Sciatic nerve (tissue), 2 donors: ENCODE data around the gene OTOGL. TPM values are rescaled to one million over a fixed set of nuclear protein-coding genes. Genes with fewer than 3 reads are reported as not detected.
A peak's percentile ranks its signal among the peaks of the same experiment; 100 is the strongest.

Experiments
- ATAC-seq: fragments of 200-7000 bp; cut with Tn5 transposase; one replicate; pipeline ENCODE4 v1.9.1; 2020; ENCODE audit warnings: mild to moderate bottlenecking, moderate library complexity
- DNase-seq: peaks from one replicate; pipeline ENCODE4 v3.0.0-alpha.2; 2020; ENCODE audit warnings: low spot score
- intact Hi-C: fragments of 100-400 bp; cut with DNase I; formaldehyde crosslinking; loops from one replicate; pipeline ENCODE4 v1.14.2; 2022
- total RNA-seq: library from RNA; stranded (reverse); fragmentation: NEBNext Ultra II Directional; extraction: Animal tissue kit (Norgen Biotek cat#: 25700); gene quantifications from one replicate; pipeline ENCODE4 v1.2.1, GENCODE V29; 2021
- donor health status: DM: no; HTN: no; CAD: no.
- donor health status: DM: no; HTN: no; CAD: no.

OTOGL gene
- total RNA-seq, 1 donor from 2014 or later: 0.22 TPM

DNA sequence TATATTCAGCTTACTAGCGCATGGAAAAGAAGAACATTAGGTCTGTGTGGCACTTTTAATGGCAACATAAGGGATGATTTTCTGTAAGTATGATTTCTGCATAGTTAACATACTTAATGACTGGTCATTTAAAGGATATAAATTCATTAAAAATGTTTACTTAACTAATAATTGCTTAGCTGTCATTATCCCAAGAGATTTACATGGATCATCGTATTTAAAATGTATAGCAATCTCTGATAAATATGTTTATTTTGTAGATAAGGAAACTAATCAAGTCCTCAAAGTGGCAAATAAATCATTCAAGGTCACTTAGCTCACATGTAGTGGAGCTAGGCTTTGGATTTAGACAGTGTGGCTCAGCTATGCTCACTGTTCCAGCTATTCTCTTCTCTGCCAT lies 158.6 kb downstream of the OTOGL start:
- intact Hi-C loops: no loop called here
- ATAC-seq: no peak
- DNase-seq: no peak

DNA sequence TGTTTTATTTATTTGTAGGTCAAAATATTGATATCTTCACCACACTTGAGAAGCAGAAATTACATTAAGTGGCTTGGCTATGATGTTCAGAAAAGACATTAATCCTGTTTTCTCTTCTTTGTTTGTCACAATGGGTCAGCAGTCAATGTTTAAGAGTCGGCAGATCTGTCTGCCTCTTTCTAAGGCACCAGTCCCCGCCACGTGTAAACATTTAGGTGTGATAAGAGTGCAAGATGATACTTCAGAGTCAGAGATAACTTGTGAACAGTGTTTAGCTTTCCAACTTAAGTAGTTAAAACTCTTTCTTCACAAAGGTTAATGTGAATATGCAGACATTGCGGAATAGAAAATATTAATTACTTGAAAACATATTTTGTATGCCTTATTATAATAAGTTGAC lies 160.9 kb downstream of the OTOGL start:
- intact Hi-C loops: no loop called here
- ATAC-seq: no peak
- no peak for DNase-seq

DNA sequence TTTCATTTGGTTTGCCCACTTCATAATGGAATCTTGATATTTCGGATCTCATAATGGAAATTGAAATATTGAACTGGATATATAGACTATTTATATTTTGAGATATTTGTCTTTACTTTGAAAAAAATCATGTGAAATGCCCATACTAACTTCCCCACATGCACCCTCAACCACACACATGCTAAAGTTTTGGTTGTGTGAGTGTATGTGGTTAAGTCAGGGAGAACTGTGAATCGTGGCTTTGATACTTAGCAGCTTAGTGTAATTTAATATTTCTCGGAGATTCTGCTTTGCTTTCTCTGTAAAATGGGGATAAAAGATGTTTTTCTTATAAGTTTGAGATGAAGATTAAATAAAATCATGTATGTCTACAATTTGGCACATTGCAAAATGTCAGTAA lies 162.1 kb downstream of the OTOGL start:
- DNase-seq (no peak), ATAC-seq (no peak)
- intact Hi-C loops: no loop called here

DNA sequence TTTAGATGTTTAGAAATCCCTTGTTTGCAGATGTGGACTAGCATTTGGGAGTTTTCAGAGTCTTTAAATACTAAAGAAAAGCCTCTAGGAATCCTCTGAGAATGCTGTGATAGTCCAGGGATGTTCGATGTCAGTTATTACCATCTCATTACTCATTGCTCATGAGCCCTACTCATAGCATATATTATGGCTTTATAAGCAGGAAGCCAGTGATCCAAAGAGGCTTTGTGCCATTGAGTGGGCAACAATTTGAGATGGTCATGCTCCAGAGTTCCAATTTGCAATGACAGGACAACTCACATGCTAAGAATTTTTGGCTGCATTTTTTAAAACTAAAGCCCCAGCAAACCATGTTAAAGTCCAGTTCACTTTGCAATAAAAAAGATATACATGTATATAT lies 163.0 kb downstream of the OTOGL start:
- no peak for ATAC-seq
- intact Hi-C loops: no loop called here
- no peak for DNase-seq

DNA sequence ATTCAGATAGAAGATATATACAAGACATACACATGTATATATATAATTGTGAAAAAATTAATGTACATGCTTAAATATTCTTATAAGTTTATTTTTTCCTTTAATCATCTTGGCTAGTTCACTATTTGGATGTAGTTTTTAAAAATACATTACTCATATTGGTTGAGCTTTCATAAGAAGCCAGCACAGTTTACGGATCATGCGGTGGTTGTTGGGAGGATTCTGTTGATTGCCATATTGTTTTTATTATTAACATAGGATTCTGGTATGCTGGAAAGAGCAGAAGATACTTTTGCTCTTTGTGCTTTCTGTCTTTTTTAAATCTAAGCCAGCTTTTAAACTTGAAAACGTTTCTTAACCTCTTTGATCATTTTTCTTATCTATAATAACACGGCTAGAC lies 163.4 kb downstream of the OTOGL start:
- intact Hi-C loops: no loop called here
- DNase-seq (no peak), ATAC-seq (no peak)

DNA sequence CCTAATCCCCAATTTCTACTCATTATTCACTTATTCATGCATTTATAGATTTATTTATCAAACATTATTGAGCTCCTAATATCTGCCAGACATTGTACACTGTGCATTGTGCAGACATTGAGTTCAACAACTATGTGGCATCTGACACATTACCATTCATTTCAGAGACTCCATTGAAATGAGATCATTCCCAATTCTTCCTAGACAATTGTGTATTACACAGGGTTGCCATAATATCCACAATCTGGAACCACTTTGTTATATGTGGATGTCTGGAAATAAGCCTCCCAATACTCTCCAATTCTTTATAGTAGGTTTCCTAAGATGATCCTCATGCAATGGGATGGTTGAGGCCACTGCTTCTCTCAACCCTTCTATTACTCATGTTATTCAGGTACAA lies 165.0 kb downstream of the OTOGL start:
- DNase-seq: no peak
- no peak for ATAC-seq
- intact Hi-C loops: no loop called here

DNA sequence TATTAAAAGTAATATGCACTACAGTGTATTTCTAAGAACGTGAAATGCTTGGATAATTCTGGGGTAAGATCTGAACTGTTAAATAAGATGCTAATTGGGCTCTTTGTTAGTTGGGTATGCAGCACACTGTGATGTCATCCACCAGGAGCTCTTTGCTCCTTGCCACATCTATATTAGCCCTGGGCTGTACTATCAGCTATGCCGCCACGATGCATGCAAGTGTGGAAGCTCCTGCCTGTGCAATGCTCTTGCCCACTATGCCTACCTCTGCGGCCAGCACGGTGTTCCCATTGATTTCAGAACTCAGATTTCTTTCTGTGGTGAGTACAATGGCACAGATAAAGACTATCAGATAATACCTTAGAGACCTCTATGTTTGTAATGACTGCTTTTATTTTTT lies 165.6 kb downstream of the OTOGL start:
- DNase-seq (no peak), ATAC-seq (no peak)
- intact Hi-C loops: no loop called here

DNA sequence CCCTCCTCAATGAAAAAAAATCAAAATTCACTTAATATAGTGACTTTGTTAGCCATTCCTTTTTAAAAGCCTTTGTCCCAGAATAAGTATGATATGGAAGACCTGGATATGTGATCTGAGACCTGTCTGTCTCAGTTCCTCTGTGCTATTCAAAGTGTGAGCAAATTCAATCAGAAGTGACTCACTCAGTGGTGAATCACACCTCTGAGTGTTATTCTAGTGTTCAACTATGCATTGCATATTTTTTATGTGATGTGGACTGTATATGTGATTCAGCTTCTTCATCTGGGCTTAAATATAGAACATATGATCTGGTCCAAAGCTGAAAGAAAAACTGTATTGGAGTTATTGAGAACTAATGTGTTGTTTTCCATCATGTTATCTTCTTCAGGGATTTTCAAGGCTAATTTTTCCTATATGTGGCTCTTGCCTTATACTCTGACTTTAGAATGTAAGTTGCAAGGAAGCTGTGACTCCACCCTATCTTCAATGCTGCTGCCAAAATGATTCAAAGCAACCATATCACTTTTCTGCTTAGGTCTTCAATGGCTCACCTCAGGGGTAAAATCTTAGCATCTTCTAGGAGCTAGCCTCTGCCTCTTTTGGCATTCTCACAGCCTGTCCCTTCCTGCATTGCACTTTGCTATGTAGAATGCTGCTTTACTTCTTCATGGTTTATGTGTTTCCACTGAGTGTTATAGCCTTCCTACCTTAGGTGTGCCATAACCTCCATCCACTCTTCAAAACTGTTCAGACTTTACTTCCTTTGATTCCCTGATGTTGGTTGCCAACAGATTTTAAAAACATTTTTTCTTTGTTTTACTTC lies 169.8 kb downstream of the OTOGL start:
- intact Hi-C loops: no loop called here
- no peak for ATAC-seq
- DNase-seq: no peak

DNA sequence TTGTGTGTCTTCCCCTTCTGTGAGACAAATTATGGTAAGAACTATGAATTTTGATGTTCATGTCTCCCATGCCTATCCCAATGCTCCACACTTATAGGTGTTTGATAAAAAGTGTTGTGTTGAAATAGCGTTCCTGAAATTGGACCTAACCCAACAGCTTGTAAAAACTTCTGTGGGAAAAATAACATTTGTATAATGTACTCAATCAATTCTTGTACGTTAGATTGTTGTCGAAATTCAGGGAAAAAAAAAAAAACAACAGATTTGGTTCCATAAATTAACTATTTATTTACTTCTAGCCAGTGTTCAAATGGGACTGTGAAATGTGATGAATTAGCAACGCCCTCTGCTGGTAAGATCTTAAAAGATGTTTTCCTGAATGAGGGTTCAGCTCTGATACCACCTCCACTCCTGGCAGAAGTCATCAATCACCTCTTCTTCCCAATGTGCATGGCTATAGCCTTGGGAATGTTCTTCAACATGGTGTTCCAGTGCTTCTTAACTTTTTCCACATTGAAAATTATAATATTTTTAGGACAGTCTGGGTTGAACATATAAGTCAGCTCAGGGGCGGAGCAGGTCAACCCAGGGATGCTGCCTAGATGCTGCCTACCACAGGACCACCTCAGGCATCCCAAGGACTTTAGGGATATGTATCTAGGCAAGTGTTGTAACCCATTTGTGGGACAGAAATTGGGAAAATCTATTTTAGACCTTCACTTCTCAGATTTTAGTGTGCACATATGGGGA lies 170.6 kb downstream of the OTOGL start:
- DNase-seq (no peak), ATAC-seq (peak; percentile 66)
- intact Hi-C loops: no loop called here

DNA sequence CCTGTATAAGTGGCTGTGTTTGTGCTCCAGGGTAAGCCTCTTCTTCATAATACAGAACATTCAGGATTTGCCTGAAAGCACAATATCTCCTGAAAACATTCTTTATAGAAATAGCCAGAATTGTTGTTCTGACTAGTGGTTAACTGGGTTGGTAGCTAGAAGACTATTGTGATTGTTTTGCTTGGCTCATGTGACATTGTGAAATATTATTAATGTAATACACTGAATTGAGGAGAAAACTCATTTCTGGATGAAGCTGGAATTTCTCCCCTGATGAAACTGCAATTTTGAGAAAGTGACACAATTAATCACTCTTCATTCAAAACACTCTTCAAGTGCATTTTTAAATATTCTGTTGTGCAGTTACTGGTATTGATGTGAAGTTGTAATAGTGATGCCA lies 172.4 kb downstream of the OTOGL start:
- no peak for DNase-seq
- peak; percentile 59 for ATAC-seq
- intact Hi-C loops: no loop called here

DNA sequence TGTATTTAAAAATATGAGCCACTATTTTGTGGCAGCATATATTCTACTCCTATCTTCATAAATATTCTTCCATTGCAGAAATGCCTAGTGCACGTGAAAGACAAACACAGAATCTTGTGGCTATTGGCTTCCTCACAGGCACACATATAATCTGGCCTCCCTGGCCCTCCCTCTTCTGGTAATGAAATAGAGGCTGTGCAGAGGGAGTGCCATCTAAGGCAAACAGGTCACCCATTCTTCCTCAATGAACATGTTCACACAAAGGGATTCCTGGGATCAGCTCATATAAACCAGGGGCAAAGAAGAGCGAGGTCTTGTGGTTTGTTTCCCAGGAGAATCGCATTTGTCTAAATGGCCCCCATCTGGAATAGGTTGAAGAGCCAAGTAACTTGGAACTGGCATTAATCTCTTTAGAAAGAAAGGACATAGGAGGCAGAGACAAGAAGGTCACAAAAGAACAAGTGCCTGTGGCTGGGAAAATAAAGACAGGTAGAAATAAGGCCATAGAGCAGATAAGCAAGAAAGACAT lies 173.1 kb downstream of the OTOGL start:
- DNase-seq: no peak
- ATAC-seq: no peak
- intact Hi-C loops: no loop called here

DNA sequence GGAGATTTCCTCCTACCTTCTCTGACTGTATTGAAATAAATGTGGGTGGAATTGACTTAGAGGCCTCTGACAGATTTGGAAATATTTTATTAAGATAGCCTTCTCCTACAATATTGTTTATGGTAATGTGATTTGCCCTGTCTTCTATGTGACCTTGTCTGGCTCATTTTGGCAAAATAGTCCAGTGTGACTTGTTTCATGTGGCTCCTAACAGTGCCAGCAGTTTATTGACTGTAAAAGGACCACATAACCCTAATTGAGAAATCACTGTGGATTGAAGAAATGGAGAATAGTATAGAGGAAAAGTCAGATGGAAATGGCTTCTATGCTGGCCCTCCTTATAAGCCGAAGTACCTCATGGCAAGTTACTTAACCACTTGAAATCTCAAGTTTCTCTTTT lies 173.8 kb downstream of the OTOGL start:
- intact Hi-C loops: no loop called here
- no peak for DNase-seq
- no peak for ATAC-seq

DNA sequence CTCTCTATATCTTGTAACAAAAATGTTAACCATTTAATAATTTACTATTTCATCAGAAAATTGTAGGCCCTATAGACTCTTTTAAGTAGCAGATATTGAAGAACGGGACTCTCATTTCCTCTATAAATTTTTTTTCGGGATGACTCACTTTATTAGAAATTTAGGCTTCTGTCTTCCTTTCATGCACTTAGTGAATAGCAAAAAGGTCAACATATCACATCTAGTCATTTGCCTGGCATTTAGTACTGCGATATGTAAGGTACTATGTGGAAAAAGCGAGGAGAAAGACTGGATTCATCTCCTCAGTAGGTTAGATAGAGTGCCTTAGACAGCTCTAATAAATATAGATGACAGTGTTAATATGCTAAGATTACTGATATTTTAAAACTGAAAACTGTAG lies 178.4 kb downstream of the OTOGL start:
- ATAC-seq (no peak), DNase-seq (no peak)
- intact Hi-C loops: no loop called here

DNA sequence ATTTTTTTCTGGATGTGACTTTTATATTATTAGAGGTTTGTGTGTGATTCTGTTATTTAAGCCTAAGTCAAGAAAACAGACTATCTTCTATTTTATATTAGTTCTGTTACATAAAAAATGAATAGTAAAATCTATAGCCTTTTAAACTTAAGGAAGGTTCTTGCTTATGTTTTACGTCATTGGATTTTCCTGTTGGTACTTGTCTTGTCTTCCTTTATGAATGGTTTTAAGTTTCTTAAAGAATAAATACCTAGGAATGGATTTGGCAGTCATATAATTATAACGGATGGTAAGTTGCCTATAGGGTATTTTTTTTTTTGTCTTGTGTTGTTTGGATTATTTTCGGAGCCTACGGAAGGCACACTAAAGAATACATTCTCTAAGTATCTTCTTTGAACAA lies 182.9 kb downstream of the OTOGL start:
- ATAC-seq (no peak), DNase-seq (no peak)
- intact Hi-C loops: no loop called here

DNA sequence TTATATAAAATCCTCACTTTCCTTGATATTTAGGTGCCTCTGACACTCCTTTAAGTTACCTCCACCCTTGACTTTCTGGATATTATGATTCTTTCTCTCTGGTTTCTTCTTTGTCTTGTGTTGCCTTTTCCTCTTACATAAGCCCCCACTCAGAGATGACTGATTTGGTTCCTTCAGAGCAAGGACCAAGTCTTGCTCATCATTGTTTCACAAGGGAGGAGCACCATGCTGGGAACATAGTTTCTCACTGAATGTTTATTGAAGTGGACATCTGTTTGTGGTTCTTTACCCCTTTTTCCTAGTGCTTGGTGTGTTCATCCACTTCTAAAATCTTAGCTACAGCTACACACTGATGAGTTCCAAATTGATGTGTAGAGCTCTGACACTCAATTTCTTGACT lies 183.4 kb downstream of the OTOGL start:
- no peak for ATAC-seq
- intact Hi-C loops: no loop called here
- no peak for DNase-seq

DNA sequence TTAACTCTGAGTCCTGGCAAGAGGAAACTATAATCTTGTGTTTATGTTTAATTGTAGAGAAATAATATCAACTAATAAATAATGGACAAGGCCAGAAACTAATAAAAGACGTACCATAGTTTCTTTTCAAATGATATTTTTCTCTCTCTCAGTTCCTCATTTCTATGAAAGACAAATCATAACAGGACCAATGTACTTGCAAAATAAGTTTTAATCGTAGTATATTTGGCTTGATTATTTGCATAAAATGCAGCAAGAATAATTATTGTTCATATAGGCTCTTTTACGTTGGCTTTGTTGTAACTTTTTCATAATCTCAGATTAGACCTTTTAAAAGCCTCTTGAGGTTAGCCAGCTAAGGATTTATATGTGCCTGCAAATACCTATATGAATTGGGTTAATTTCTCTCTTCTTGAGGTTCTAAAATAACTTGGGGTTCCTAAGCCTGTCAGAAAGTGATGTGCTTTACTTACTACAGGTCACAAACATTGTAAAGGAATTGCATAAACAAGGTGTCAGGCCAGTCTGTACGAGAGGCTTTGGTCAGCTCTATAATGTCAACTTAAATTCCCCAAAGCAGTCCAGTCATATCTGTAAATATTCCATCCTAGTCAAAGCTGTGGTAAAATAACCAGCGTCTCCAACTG lies 191.9 kb downstream of the OTOGL start:
- intact Hi-C loops: no loop called here
- ATAC-seq: no peak

DNA sequence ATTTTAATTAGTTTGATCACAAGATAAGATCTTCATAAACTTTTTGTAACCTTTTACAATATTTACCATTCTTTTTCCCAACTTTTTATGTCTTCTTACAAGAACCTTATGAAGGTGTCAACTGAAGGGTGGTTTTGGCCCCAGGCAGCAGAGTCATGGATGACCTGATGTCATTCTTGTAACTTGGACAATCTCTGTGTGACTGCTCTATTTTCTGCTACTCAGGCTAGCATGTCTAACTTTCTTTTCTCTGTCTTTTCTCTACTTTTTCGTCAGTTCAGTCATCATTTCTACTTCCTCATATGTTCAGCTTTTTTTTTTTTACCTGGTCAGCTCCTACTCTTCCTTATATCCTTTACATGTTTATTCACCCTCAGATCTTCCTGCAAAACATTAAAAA lies 194.0 kb downstream of the OTOGL start:
- intact Hi-C loops: no loop called here
- ATAC-seq (no peak), DNase-seq (no peak)

More for the DNA sequence above, 191.9 kb downstream of the OTOGL start:
- DNase-seq: no peak

DNA sequence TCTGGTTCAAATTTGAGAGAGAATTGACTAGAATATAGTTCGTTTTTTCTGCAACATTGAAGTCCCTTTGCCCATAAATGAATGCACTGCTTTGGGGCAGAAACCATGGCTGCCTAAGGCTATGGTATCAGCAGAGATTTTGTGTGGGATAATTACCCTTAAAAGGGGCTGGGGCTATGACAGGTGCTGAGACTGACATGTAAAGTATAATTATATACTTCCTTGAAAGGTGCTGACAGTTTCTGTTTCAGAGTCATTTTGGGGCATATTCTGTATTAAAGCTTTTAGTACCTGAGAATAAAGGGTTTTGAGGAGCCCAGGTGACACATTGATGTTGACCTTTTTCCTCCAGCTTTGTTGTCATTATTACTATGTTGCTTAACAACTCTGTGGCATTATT lies 194.4 kb downstream of the OTOGL start:
- no peak for DNase-seq
- intact Hi-C loops: no loop called here
- ATAC-seq: no peak

DNA sequence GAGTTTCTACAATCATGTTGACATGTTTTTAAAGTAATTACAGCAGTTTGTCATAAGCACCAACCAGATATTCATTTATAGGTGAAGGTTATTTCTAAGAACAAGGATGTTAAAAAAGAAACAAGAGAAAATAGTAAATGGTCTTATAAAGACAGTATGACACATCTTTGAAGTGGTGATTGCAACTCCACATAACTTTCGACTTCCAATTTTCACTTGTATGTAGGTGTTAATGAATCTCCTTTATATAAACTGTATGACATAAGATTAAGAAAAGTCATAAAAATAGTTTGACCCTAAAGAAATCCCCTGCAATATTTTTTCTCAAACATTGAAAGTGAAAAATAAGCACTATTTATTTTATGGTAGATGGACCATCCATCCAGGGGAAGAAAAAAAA lies 199.9 kb downstream of the OTOGL start:
- no peak for ATAC-seq

DNA sequence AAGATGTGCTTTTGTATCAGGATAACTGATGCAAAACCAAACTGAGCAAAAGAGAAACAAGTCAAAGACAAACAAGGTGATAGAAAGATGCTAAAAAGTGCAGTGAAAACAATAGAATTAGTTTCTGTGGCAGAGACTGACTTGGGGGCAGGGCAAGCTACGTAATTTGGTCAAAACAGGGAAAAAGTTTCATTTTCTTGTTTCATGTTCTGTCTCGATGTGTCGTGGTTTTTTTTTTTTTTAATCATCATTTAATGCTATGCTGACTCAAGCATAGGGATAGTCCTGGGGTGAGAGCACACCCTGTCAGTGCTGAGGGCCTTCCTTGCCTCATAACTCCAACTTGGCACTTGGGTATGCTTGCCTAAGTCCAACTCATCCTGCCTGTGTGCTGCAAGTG lies 200.6 kb downstream of the OTOGL start:
- DNase-seq (no peak), ATAC-seq (no peak)
- intact Hi-C loops: no loop called here

More for the DNA sequence above, 199.9 kb downstream of the OTOGL start:
- intact Hi-C loops: no loop called here
- no peak for DNase-seq
